Neural cell (in vitro differentiated cells): ENCODE results near the gene HSPB7. TPM values are rescaled to one million over a fixed set of nuclear protein-coding genes. Genes with fewer than 3 reads are reported as not detected.

Experiments used
- H2AFZ ChIP-seq: fragments of 200-600, 300-800 bp; sonication (generic), shearing (Covaris generic); 2 replicates; pipeline ENCODE4 v1.6.0; 2014; ENCODE audit warnings: low read depth, mild to moderate bottlenecking, antibody characterized with exemption, low read length, moderate library complexity
- H3F3A ChIP-seq: fragments of 200-600 bp; shearing (Covaris generic); 2 replicates; pipeline ENCODE4 v1.6.1; 2016; ENCODE audit warnings: mild to moderate bottlenecking, moderate library complexity, mixed read lengths, antibody characterized with exemption, low read length; ENCODE audit not compliant: insufficient read depth, poor library complexity, severe bottlenecking
- H3K27ac ChIP-seq: fragments of 200-600, 300-800 bp; sonication (generic), shearing (Covaris generic); 2 replicates; pipeline ENCODE4 v1.5.1; 2014; ENCODE audit warnings: mild to moderate bottlenecking, low read length, moderate library complexity
- H3K27me3 ChIP-seq: fragments of 300-800, 200-600 bp; sonication (generic), shearing (Covaris generic); 2 replicates; pipeline ENCODE4 v1.6.0; 2014; ENCODE audit warnings: mild to moderate bottlenecking, low read depth, low read length, moderate library complexity; ENCODE audit not compliant: insufficient read depth
- H3K36me3 ChIP-seq: fragments of 300-800, 200-600 bp; sonication (generic), shearing (Covaris generic); 2 replicates; pipeline ENCODE4 v1.5.1; 2014; ENCODE audit warnings: mild to moderate bottlenecking, antibody characterized with exemption, low read length, moderate library complexity; ENCODE audit not compliant: insufficient read depth
- H3K4me2 ChIP-seq: fragments of 300-800, 200-600 bp; sonication (generic), shearing (Covaris generic); 2 replicates; pipeline ENCODE4 v1.6.0; 2014; ENCODE audit warnings: mild to moderate bottlenecking, low read length
- H3K4me3 ChIP-seq: fragments of 300-800, 200-600 bp; sonication (generic), shearing (Covaris generic); 2 replicates; pipeline ENCODE4 v1.5.1; 2014; ENCODE audit warnings: mild to moderate bottlenecking, low read length, moderate library complexity
- H3K79me2 ChIP-seq: fragments of 200-600 bp; shearing (Covaris generic); replicated peaks from 2 replicates; pipeline ENCODE4 v1.6.0; 2014; ENCODE audit warnings: mild to moderate bottlenecking, low read length, moderate library complexity; ENCODE audit not compliant: insufficient read depth
- H3K9ac ChIP-seq: fragments of 300-800, 200-600 bp; sonication (generic), shearing (Covaris generic); 2 replicates; pipeline ENCODE4 v1.6.1; 2016; ENCODE audit warnings: mild to moderate bottlenecking, low read length, mixed read lengths
- H3K9me2 ChIP-seq: fragments of 200-600 bp; shearing (Covaris generic); 2 replicates; pipeline ENCODE4 v1.6.1; 2016; ENCODE audit warnings: mild to moderate bottlenecking, low read length, mixed read lengths; ENCODE audit not compliant: insufficient read depth
- H3K9me3 ChIP-seq: fragments of 200-600, 300-800 bp; sonication (generic), shearing (Covaris generic); 2 replicates; pipeline ENCODE4 v1.6.1; 2016; ENCODE audit warnings: mild to moderate bottlenecking, mixed run types, low read length, moderate library complexity, mixed read lengths
- H4K20me1 ChIP-seq: fragments of 200-600 bp; shearing (Covaris generic); 2 replicates; pipeline ENCODE4 v1.6.1; 2016; ENCODE audit warnings: mild to moderate bottlenecking, mixed run types; ENCODE audit not compliant: insufficient read depth
- CTCF ChIP-seq: fragments of 450-650 bp; IDR thresholded peaks from 2 replicates; pipeline ENCODE4 v1.5.1; 2014; ENCODE audit warnings: antibody characterized with exemption, mild to moderate bottlenecking, moderate library complexity; ENCODE audit not compliant: poor library complexity, severe bottlenecking
- EP300 ChIP-seq: fragments of 450-650 bp; conservative IDR thresholded peaks from 2 replicates; pipeline ENCODE4 v1.6.1; 2014; ENCODE audit warnings: antibody characterized with exemption, mild to moderate bottlenecking, moderate library complexity; ENCODE audit not compliant: poor library complexity, severe bottlenecking
- EZH2 ChIP-seq: fragments of 200-600, 300-800 bp; shearing (Covaris generic), sonication (generic); IDR thresholded peaks from 2 replicates; pipeline ENCODE4 v1.6.1; 2014; ENCODE audit warnings: antibody characterized with exemption, low read length, borderline replicate concordance, mild to moderate bottlenecking; ENCODE audit not compliant: insufficient read depth, poor library complexity, severe bottlenecking
- MXI1 ChIP-seq: fragments of 450-650 bp; conservative IDR thresholded peaks from 2 replicates; pipeline ENCODE4 v1.6.1; 2014; ENCODE audit warnings: antibody characterized with exemption, mild to moderate bottlenecking; ENCODE audit not compliant: poor library complexity, severe bottlenecking
- POLR2AphosphoS5 ChIP-seq: IDR thresholded peaks from 2 replicates; pipeline ENCODE4 v1.6.1; 2012
- RAD21 ChIP-seq: fragments of 450-650 bp; conservative IDR thresholded peaks from 2 replicates; pipeline ENCODE4 v1.6.1; 2014; ENCODE audit warnings: antibody characterized with exemption, mild to moderate bottlenecking, moderate library complexity
- REST ChIP-seq: IDR thresholded peaks from 2 replicates; pipeline ENCODE4 v1.6.1; 2012; ENCODE audit warnings: borderline replicate concordance
- SMC3 ChIP-seq: fragments of 450-650 bp; conservative IDR thresholded peaks from 2 replicates; pipeline ENCODE4 v1.6.1; 2014; ENCODE audit warnings: antibody characterized with exemption, mild to moderate bottlenecking, moderate library complexity; ENCODE audit not compliant: poor library complexity
- TAF1 ChIP-seq: IDR thresholded peaks from 2 replicates; pipeline ENCODE4 v1.6.1; 2012; ENCODE audit warnings: low read depth
- polyA plus RNA-seq: library from polyadenylated mRNA; depleted of rRNA; stranded (reverse); fragments of >200 nt; gene quantifications from 2 replicates; pipeline ENCODE4 v1.2.3, GENCODE V29; 2014

HSPB7 gene
- polyA plus RNA-seq, 1 donor from 2014 or later, result not detected

- H3K9me2 ChIP-seq, result no peaks in the 10 kb centered on the region
- H3K4me2 ChIP-seq, result no peak overlapping the region
- H3K4me3 ChIP-seq, result no peak overlapping the region
- H3K36me3 ChIP-seq, result no peaks in the 10 kb centered on the region
- no peak for TF ChIP-seq CTCF
- TF ChIP-seq RAD21, result no peak
- no peak for TF ChIP-seq SMC3
- TF ChIP-seq REST, result no peak
- no peak for TF ChIP-seq TAF1
- TF ChIP-seq POLR2AphosphoS5, result no peak
- no peak for TF ChIP-seq EZH2
- no peak for TF ChIP-seq MXI1
- no peak for TF ChIP-seq EP300
- H3K27me3 ChIP-seq, result no peaks in the 10 kb centered on the region
- H3K27ac ChIP-seq, result no peak overlapping the region
- H2AFZ ChIP-seq, result no peak overlapping the region
- H3F3A ChIP-seq, result no peaks in the 10 kb centered on the region
- H4K20me1 ChIP-seq, result no peaks in the 10 kb centered on the region
- H3K9me3 ChIP-seq, result no peaks in the 10 kb centered on the region
- H3K9ac ChIP-seq, result no peak overlapping the region
- no peaks in the 10 kb centered on the region for H3K79me2 ChIP-seq
Measured at GRCh38 chr1:16064536-16065268, 46.9 kb upstream of the HSPB7 start.

GRCh38 chr1:16063921-16064320 is 46.1 kb upstream of the HSPB7 start:
- H3K27ac ChIP-seq, result no peak overlapping the region
- H3K79me2 ChIP-seq, result no peaks in the 10 kb centered on the region

More at GRCh38 chr1:16063921-16064320, 46.1 kb upstream of the HSPB7 start:
- H3K9ac ChIP-seq, result no peak overlapping the region
- no peaks in the 10 kb centered on the region for H3K9me2 ChIP-seq
- no peaks in the 10 kb centered on the region for H3K27me3 ChIP-seq
- no peak overlapping the region for H3K4me2 ChIP-seq
- no peak overlapping the region for H2AFZ ChIP-seq
- H3K36me3 ChIP-seq, result no peaks in the 10 kb centered on the region
- H3K4me3 ChIP-seq, result no peak overlapping the region
- no peaks in the 10 kb centered on the region for H4K20me1 ChIP-seq
- H3F3A ChIP-seq, result no peaks in the 10 kb centered on the region
- TF ChIP-seq POLR2AphosphoS5, result no peak
- no peak for TF ChIP-seq RAD21
- TF ChIP-seq MXI1, result no peak
- TF ChIP-seq TAF1, result no peak
- TF ChIP-seq CTCF, result no peak
- TF ChIP-seq EP300, result no peak
- no peak for TF ChIP-seq SMC3
- TF ChIP-seq EZH2, result no peak
- no peak for TF ChIP-seq REST
- H3K9me3 ChIP-seq, result no peaks in the 10 kb centered on the region
